ENCODE measurements around the gene IL17B.

IL17B gene

GRCh38 chr5:149414405-149415065 is 35.4 kb upstream of the IL17B start:
- no peak for DNase-seq

DNA sequence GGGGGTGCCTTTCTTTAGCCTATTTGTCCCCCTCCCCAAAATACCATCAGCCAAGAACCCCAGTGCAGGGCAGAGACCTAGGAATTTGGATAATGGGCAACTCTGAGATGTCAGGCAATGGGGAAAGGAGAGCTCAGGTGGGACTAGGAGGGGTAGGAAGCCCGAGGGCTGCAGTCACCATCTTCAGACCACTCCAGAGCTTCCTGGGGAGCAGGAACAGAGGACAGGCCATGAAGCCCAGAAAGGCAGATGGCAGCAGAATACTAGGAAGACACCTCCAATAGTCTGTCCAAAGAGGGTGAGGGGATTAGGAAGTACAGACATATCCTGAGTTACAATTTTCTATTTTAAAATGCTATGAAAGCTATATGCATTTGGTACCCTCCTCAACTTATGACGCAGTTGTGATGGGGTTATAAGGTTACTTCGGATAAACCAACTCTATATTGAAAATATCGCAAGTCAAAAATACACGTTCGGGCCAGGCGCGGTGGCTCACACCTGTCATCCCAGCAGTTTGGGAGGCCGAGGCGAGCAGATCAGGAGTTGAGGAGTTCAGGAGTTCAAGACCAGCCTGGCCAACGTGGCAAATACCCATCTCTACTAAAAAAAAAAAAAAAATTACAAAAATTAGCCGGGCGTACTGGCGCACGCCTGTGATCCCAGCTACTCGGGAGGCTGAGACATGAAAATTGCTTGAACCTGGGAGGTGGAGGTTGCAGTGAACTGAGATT is 34.6 kb upstream of the IL17B start:
- no peak for DNase-seq

GRCh38 chr5:149412783-149413476 is 33.8 kb upstream of the IL17B start:
- no peak for DNase-seq

DNA sequence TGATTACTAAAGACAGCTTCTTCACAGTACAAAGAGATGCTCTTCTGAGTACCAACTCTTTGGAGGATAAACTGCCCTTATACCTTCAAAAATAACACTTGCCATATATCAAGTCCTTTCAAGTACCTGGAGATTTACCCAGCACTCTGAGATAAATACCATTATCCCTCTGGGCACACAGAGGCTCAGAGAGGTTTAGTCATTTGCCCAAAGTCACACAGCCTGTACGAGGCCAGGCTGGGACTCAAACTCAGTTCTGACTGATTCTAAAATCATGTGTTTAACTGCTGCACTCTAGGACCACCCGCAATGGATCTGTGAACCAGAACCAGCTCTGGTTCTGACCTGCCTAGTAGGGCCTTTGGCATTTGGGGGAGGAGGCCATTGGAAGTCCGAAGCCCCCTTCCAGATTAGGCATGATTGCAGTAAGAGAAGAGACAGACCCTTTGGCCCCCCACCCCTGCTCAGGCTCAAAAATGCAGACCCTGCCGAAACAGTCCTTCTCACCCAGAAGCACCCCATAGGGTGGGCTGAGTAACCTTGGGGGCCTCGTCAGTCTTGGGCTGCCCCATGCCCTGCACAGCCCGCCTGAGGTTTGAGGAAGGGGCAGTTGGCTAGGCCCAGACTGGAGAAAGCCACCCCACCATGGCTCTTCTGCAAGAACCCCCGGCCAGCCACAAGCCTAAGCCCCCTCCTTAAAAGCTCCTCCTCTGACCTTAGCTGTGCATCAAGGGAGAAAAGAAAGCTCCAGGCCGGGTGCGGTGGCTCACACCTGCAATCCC is 32.8 kb upstream of the IL17B start:
- DNase-seq, result no peak

- no peak for DNase-seq
Measured at GRCh38 chr5:149410721-149411432, 31.8 kb upstream of the IL17B start.

DNA sequence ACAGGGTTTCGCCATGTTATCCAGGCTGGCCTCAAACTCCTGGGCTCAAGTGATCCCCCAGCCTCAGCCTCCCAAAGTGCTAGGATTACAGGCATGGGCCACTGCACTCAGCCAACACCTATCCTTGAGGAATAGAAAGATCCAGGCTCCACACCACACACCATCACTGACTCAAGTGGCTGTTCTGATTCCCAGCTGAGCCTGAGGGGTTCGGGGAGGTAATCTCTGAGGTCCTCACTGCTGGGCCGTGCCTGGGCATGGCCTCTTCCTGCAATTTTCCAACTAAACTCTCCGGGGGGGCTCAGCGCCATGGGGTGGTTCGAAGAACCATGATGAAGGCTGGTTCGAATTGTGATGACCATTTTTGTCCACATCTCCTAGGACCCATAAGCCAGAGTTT is 31.0 kb upstream of the IL17B start:
- no peak for DNase-seq

DNA sequence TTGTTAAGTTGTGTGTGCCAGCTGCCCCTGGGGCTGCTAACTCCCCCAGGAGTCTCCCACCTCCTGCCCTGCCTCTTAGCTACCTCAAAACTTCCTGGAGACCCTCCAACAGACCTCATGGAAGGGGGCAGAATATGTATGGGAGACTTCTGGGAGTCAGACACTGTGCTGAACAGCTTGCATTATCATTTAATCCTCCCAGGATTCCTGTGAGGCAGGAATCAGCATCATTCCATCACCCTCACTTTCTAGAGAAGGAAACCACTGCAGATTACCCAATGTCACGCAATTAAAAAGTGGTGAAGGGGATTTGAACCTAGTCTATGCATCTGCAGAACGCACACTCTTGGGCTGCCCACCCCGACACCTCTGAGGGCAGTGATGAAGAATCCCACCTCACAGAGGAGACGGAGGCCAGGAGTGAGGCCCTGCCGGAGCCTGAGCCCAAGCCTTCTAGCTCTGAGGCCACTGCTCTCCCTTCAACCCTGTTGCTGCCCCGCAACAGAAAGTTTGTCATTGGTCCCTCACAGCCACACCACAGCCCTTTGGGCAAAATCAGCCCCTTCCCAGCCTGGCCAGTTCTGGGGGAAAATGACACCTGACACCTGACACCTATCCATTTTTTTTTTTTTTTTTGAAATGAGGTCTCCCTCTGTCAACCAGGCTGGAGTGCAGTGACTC is 30.3 kb upstream of the IL17B start:
- DNase-seq, result no peak

DNA sequence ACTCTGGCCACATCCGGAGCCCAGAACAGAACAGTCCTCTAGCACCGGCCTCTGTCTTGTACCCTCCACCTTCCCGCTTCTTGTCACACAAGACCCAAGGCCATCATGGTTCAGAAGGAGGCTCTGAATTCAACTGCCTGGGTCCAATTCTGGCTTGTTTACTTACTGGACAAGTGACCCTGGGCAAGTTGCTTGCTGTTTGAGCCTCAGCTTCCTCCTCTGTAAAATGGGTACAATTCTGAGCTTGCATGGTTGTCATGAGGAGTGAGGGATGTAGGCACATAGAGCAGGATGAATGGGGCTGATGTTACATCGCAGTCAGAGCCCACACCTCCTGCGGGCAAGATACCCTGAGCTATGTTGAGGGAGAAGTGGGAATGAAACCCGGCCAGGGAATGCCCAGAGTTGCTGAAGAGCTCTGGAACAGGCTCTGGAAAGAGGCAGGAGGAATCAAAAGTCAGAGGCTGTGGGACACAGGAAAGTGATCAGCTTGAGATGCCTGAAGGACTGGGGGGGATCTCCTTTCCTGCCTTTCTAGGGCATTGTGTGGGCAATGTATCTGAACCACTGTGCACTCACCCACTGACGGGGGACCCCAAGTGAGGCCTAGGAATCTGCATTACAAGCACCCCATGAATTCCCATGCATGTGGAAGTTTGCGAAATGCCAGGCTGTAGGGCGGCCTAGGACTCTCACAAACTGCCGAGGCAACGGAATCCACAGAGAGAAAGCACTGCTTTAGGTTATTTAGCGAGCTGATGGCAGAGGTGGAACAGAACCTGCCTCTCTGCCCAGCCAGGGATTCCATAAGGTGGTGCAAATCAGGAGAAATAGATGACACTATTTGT is 29.4 kb upstream of the IL17B start:
- DNase-seq, result no peak

GRCh38 chr5:149407323-149408251 is 28.5 kb upstream of the IL17B start:
- DNase-seq, result no peak

GRCh38 chr5:149406979-149407306 is 27.9 kb upstream of the IL17B start:
- no peak for DNase-seq

DNA sequence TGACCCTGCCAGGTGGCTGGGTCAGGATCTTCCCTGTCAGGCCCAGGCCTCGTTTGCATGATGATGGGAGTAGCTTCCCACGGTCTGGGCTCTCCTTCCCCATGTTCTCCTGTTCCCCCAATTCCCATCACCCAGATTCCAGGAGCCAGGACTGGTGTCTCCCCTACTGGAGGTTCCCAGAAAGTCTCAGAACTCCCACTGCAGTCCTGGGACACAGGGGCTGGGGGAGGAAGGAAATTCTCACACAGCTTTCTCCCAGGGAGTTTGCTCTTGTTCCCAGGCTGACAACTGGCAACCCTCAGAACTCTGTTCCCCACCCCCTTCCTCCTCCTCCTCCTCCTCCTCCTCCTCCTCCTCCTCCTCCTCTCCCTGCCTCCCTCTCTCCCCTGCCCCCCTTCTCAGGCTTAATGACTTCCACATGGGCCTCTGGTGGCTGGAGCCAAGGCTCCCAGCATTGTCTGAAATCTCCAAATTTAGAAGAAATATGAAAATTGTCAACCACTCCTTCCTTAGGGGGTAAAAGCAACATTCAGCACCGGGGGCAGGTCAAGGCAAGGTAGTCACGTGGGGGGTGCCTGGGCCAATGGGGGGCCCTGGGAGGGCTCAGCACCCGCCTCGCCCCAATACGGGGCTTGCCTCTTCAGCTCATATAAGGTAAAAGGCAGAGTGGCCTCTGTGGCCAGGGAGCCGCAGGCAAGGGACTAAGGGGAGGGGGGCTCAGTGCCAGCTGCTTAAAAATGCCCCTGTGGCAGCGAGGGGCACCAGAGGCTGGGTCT is 27.3 kb upstream of the IL17B start:
- no peak for DNase-seq

DNA sequence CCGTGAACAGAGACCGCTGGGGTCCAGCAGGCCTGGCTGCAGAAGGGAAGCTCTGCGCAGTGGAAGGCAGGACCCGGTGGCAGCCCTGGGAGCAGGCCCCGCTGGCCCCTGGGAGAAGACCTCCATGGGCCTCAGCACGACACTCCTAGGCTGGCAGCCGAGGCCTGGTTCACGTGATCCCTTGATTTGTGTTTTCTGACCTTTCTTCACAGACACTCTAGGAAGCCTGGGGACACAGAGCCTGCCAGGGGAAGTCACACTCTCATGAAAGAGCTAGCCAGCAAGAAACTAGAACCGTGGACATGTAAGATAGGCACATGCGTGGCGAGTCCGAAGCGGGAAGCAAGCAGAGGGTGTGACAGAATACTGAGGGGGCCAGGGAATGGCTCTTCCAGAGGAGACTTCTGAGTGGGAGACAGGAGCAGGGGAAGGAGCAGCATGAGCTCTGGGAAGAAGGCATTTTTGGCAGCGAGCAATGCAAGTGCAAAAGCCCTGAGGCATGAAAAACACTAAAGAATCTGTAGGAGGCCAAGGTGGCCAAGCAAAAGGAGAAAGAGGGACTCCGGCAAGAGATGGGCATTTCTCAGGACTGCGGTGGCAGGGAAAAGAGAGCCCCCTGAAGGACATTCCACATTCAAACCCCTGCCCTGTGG is 26.6 kb upstream of the IL17B start:
- DNase-seq, result no peak

GRCh38 chr5:149404746-149405549 is 25.9 kb upstream of the IL17B start:
- DNase-seq, result no peak

GRCh38 chr5:149403923-149404745 is 25.0 kb upstream of the IL17B start:
- no peak for DNase-seq

DNA sequence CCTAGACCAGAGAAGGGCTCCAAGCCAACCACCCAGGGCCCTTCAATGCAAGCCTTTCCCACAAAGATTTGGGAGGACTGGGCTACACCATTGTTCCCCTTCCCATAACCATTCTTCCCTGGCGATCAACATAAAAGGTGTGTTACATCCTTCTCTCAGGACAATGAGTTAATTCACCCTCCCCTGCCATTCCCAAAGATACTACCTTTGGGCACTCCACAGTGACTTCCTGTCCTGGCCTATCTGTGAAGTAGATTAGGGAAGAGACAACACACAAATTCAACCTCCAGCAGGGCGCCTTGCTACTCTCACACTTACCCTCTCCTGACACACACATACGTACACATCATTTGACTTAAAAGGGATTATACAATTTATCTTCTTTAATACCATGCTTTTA is 23.2 kb upstream of the IL17B start:
- no peak for DNase-seq

DNA sequence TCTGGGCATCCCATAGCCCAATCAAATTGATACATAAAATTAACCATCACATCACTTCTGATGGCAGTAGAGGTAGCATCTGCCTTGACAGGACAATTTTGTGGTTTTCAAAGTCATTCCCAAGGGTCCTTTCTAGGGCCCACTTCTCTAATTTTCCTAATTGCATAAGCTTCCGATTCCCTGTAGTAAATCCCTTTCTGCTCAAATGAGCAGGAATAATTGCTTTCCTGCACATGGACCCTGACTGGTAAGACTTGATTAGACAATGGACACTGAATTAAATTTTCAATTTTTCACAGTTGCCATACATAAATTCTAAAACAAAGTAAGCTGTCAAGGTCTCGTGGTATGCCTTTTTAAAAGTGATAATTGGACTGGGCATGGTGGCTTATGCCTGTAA is 22.0 kb upstream of the IL17B start:
- no peak for DNase-seq

- DNase-seq, result no peak
Measured at GRCh38 chr5:149400304-149400703, 21.2 kb upstream of the IL17B start.

Data from CD4-positive, alpha-beta T cell treated with Interleukin-10 for 1 hour (primary cell).